ENCODE results near the gene NPC2.

The NPC2 gene

GRCh38 chr14:74501691-74502090 is 8.6 kb upstream of the NPC2 start:
- DNase-seq, result no peak

GRCh38 chr14:74501135-74501614 is 8.1 kb upstream of the NPC2 start:
- no peak for DNase-seq

DNA sequence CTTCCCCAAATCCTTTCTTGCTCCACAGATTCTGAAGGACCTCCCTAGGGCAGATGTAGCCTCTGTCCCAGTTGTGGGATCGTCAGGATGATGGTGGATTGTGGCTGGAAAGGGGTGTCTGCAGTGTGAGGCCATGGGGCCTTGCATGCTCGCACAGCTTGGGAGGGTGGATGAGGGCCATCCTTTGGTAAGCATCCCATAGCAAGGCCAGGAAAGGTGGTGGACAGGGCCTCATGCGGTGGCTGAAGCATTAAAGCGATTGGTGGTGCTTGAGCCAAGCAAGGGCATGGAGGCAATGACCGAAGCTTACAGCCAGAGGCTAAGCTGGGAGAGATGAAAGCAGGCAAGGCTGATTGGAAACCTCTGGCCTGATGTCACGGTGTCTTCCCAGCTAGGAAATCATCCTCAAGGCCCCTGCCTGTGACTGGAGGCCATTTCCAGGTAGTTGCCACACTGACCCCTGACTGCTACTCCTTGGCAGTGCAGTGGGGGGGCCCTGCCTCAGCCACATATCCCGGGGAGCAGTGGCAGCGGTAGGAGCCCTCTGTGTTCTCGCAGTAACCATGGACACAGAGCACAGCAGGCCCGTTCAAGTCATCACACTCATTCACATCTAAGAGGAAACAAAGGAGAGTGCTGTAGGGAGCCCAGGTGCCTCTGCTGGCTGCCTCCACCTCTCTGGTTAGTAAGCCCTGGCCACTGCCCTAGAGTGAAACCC is 7.5 kb upstream of the NPC2 start:
- DNase-seq, result no peak

DNA sequence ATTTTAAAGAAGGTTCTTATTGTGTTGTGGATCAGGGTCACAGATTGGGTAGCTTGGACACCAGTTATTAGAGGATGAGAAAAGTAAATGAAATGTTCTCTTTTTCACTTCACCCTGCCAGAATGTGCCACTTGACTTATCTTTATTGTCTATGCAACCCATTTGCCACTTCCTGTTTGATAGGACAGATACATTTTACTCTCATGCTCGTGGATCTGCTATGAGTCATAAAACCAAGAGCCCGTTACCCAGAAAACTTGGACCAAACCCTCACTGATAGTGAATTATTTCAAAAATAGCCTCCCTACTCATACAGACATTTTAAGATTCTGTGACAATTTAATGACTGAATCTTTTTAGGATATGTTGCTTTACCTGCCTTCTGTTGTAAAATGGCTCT is 2.3 kb upstream of the NPC2 start:
- peak; percentile 54 for DNase-seq

GRCh38 chr14:74493343-74494261 is 497 bp upstream of the NPC2 start, which contains the start of gene ISCA2:
Gene ISCA2 (plus strand): TSS chr14:74493765. CDS start chr14:74493775, 10 bp downstream.
- peak; percentile 99 for DNase-seq

GRCh38 chr14:74491956-74492775 is 939 bp downstream of the NPC2 start:
- peak; percentile 35 for DNase-seq

DNA sequence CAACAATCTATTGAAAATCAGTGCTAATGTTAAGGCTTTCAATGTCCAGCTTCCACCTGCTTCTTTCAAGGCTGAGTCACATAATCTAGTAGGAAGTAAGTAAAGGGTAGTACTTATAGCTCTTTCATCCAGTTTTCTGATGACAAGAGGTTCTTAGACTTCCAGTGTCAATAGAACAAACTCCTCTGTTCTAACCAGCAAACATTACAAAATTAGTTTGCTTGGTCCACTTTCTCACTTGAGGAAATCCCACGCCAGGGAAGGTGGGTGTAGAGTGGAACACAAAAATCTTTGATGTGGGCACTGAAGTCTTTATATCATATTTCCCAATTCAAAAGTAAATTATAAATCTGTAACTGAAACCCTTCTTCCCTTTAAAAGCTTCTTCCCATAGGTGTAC is 2.6 kb downstream of the NPC2 start:
- DNase-seq, result no peak

DNA sequence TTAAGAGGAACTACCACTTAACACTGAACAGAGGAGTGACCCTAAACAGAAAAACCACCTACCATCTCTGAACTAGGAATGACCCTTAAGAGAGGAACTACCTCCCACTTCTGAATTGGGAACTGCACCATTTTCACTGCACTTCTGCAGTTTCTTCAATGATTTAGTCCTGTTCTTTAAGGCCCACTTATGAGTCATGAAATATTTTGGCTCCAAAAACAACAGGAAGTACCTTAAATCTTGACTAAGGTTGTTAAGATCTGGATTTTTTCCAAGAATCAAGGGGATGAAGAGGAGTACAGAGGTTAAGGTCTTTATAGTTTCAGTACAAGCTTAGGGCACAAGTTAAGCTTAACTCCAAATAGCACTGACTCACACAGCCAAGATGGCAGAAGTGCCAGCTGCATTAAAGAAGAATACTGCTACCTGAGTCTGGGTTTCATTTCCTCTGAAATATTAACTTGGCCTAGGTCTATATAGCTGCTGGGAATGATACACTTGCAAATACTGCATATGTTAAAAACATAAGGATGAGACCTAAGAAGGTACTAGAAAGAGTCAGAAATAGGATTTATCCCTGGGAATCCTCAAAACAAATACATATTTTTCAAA is 4.2 kb downstream of the NPC2 start:
- DNase-seq, result no peak

GRCh38 chr14:74486164-74486563 is 6.9 kb downstream of the NPC2 start:
- DNase-seq, result no peak

- DNase-seq, result no peak
Observed at GRCh38 chr14:74483321-74483720, 9.8 kb downstream of the NPC2 start.

- no peak for DNase-seq
Observed at GRCh38 chr14:74482571-74482970, 10.5 kb downstream of the NPC2 start.

DNA sequence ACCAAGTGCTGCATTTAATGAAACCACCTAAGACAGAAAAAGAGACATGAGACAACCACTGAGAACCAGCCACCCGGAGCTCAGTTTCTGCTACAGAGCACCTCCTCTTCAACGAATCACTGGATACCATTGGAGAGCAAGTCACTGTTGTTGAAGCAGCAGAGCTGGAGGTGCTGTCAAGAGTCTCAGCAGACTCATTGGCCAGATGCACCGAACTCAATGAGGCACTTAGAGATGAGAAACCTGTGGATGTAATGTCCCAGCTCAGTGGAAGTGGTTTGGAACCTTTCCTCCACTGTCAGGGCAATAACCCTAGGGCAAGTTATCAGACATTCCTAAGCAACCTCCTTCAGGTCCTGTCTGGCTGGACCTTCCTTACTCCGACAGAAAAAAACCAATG is 13.1 kb downstream of the NPC2 start:
- no peak for DNase-seq

GRCh38 chr14:74478996-74479635 is 14.0 kb downstream of the NPC2 start:
- DNase-seq, result no peak

GRCh38 chr14:74476607-74477006 is 16.5 kb downstream of the NPC2 start:
- DNase-seq, result no peak

DNA sequence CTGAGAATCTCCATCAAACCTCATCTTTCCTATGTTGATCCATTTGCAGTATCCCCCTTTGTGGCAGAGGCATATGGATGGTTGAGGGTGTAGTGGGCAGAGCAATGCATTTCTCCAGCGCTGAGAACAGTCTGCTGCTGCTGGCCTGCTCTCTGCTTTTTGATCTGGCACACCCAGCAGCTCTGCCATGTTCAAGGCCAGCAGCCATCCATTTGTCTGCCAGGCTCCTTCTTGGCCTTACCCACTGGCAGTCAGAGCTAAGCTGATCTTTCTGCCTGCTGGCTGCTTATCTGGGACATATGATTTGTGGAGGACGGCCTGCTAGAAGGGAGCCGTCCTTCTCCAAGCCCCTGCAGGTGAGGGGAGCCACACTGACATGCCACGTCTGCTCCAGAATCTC is 17.0 kb downstream of the NPC2 start:
- DNase-seq, result no peak

DNA sequence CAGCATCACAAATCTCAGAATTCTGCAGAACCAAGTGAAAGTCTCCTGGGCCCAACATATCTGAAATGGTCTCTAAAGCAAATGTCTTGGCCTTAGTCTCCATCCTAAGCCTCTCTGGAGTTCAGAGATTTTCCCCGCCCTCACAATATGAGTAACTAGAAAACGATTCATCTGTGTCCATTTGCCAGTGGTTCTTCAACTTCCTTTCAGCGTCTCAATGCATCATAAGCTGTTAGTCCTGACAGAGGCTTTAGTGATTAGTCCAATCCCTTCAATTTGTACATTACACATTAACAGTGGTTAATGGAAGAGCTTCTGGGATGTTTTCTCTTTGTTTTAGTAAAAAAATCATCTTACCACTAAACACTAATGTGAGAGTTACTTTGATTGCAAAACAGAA is 17.4 kb downstream of the NPC2 start:
- no peak for DNase-seq

DNA sequence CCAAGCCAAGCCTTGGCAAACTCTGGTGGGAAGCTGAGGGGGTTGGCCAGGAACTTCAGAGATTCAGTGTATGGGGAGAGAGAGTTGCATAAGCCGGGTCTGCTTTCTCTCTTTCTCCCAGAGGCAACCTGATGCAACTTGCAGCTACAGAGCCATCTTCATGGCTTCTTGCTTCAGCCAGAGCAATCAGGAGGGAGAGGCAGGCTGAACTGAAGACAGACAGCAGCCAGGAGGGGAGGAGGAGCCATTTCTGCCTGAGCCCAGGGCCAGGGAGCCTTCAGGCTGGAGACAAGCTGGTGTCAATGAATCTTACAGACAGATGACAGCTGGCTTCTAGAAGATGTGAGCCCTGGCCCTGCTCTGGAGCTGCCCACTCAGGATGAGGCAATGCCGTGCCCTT is 18.7 kb downstream of the NPC2 start:
- DNase-seq, result no peak

- DNase-seq, result no peak
Observed at GRCh38 chr14:74472601-74473000, 20.5 kb downstream of the NPC2 start.

DNA sequence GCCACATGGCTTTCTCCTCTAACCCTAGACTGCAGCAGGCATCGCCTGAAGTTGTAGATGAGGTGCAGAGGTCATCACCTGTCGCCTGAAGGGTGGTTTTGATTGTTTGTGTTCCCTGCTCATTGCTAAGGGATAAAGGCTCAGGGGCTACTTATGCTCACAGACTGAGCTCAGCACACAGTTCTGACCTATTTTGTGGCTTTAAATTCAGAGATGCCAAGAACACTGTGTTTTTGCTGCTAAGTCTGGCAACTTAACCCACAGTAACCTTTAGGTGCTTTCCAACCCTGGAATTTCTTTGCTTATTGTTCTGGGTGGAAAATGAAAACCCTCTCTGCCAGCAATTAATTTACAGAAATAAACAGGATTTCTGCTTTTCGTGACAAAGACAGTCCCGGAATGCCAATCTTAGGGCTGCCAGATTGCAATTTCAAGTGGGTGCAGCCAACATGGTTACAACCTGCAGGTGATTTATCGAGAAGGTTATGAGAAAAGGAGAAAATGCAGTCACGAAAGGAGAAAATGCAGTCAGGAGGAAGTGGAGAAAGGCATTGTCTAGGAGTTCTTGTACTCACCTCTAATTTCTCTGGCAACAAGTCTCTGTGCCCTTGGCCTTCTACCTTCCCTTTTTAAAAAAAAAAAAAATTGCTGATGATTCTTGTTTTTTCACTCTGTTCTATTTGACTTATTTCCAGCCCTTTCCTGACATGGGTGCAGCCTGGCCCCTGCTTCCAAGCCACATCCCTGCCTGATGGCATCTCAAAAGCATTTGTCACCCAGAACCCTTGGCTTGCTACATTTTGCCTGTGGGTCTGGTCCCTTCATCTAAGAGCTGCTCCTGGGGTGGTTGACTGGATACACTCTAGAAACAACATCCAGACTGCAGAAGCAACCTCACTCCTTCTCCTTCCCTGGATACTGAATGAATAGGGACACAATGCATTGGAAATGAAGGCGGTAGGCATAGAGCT is 23.3 kb downstream of the NPC2 start:
- DNase-seq, result no peak

DNA sequence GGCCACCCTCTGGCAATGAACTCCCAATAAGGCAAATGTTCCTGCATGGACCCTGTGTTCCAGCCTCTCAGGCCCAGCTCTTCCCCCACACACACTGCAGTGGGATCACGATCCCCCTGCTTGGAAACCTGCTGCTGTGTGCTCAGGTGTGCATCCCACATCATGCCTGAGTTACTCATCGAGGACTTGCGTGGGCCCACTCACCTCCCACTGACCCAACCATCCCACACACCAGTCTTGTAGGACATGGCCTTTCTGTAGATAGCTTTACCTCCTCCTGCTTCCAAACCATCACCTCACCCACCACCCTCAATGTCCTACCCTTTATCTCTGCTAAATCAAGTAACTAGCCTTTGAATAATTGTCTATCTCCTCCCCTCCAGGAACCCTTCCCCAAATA is 24.6 kb downstream of the NPC2 start:
- no peak for DNase-seq

DNA sequence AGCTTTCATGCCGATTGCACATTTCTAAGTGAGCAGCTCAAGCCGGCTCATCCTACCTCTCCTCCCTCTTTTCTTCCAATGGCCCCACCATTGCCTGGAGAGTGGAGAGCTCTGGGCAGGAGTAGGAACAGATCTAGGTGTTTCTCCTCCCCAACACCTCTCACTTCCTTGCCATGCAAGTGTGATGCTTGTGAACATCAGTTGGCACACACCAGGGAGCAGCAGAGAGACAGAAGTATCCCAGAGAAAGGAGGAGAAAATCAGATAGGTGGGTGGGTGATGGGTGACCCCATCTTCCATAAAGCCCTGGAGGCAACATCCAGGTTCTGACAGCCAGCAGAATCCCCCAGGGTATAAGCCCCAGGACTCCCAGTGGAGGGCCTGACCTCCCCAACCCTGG is 27.8 kb downstream of the NPC2 start:
- DNase-seq, result no peak

Measured in activated CD4-positive, alpha-beta T cell treated with anti-CD3 and anti-CD28 coated beads, Interleukin-2, amount 50 U/mL, for 16 hours (primary cell).